ENCODE results near the gene TBC1D4. TPM values are rescaled to one million over a fixed set of nuclear protein-coding genes. Genes with fewer than 3 reads are reported as not detected.

Gene TBC1D4
- total RNA-seq, 2 experiments from 2014 or later, result 37.4 to 42.0 TPM

DNA sequence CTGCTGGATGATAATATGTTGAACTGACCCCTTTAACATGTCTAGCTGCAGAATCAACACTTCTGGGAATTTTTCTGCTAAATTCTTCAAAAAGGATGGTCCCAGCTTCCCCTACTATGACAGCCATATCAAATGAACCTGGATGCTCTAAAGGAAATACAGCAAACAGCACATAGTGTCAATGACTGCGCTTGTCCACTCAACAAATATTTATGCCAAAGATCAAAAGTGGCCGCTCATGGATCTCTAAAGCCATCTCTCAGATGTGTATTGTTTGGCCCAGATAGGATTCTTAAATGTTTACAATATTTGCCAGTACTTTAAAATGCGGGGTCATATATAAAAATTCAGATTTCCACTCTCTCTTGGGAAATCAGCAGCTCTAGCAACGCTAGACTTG lies 3.3 kb downstream of the TBC1D4 start:
- Histone ChIP-seq H3K27me3 (ENCODE audit: control insufficient read depth in 1 of 2, insufficient read depth in 2 of 2, low read length in 2 of 2) (peaks cover 29 to 50% of the 10 kb centered on the region in 2 experiments), H3K4me1 (ENCODE audit: insufficient read depth, low read length) (peaks cover 12% of the 10 kb centered on the region), H3K4me3 (ENCODE audit: low read length) (no peak overlapping the region), H3K9me3 (ENCODE audit: control insufficient read depth in 1 of 2, insufficient read depth in 1 of 2, low read length in 2 of 2) (peaks cover 0 to 10% of the 10 kb centered on the region in 2 experiments), H3K36me3 (ENCODE audit: insufficient read depth, low read length) (no peaks in the 10 kb centered on the region), H3K27ac (ENCODE audit: low read depth in 1 of 2, low read length in 2 of 2) (no peak overlapping the region)
- H3K36me3 Mint-ChIP-seq (ENCODE audit: low read depth), result peaks cover 4% of the 10 kb centered on the region
- DNase-seq (no peak), ATAC-seq (ENCODE audit: poor library complexity) (no peak)
- TF ChIP-seq, protein P1, sequence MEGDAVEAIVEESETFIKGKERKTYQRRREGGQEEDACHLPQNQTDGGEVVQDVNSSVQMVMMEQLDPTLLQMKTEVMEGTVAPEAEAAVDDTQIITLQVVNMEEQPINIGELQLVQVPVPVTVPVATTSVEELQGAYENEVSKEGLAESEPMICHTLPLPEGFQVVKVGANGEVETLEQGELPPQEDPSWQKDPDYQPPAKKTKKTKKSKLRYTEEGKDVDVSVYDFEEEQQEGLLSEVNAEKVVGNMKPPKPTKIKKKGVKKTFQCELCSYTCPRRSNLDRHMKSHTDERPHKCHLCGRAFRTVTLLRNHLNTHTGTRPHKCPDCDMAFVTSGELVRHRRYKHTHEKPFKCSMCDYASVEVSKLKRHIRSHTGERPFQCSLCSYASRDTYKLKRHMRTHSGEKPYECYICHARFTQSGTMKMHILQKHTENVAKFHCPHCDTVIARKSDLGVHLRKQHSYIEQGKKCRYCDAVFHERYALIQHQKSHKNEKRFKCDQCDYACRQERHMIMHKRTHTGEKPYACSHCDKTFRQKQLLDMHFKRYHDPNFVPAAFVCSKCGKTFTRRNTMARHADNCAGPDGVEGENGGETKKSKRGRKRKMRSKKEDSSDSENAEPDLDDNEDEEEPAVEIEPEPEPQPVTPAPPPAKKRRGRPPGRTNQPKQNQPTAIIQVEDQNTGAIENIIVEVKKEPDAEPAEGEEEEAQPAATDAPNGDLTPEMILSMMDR (IDR thresholded peaks at IDR 0.05), result no peak
- peaks cover 12% of the 10 kb centered on the region for H3K4me1 Mint-ChIP-seq (ENCODE audit: low read depth)
- no peaks in the 10 kb centered on the region for H3K9me3 Mint-ChIP-seq
- H3K27ac Mint-ChIP-seq, result no peak overlapping the region
- peaks cover 66% of the 10 kb centered on the region for H3K27me3 Mint-ChIP-seq
- ChIA-PET CTCF (no interaction called here), POLR2A (no interaction called here)
- intact Hi-C loops (cut with DNase I, micrococcal nuclease), result loop anchor here in 1 of 2 experiments (5.0 kb wide), 1 partner anchor 106 kb away; no protein-coding TSS in a partner anchor
- peak overlapping the region; percentile 17 for H3K4me3 Mint-ChIP-seq

DNA sequence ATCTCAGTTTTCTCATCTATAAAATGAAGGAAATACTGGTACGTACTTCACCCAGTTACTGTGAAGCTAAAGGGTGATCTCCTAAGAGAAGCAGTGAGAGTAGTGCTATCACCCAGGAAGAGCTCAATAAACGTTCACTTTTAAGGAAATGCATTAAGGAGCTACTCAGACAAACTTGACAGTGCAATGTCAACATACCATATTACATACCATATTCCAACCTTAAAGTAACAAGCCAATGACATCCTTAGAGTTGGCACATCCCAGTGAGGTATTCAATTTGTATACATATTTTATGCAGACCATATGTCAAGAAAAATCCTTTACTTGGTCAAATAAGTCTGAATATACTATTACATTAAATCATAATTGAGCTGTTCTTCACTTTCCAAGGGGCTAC lies 7.0 kb downstream of the TBC1D4 start:
- no peak for ATAC-seq (ENCODE audit: poor library complexity)
- H3K27me3 Mint-ChIP-seq, result peaks cover 40% of the 10 kb centered on the region
- Histone ChIP-seq H3K36me3 (ENCODE audit: insufficient read depth, low read length) (no peaks in the 10 kb centered on the region), H3K4me1 (ENCODE audit: insufficient read depth, low read length) (no peaks in the 10 kb centered on the region), H3K27me3 (ENCODE audit: control insufficient read depth in 1 of 2, insufficient read depth in 2 of 2, low read length in 2 of 2) (peaks cover 15 to 27% of the 10 kb centered on the region in 2 experiments), H3K9me3 (ENCODE audit: control insufficient read depth in 1 of 2, insufficient read depth in 1 of 2, low read length in 2 of 2) (no peaks in the 10 kb centered on the region), H3K27ac (ENCODE audit: low read depth in 1 of 2, low read length in 2 of 2) (no peak overlapping the region), H3K4me3 (ENCODE audit: low read length) (no peak overlapping the region)
- no peak for DNase-seq
- H3K9me3 Mint-ChIP-seq, result no peaks in the 10 kb centered on the region
- ChIA-PET CTCF (no interaction called here), POLR2A (no interaction called here)
- H3K4me1 Mint-ChIP-seq (ENCODE audit: low read depth), result no peaks in the 10 kb centered on the region
- H3K36me3 Mint-ChIP-seq (ENCODE audit: low read depth), result no peaks in the 10 kb centered on the region
- no peak overlapping the region for H3K4me3 Mint-ChIP-seq
- H3K27ac Mint-ChIP-seq, result no peak overlapping the region
- intact Hi-C loops (cut with DNase I, micrococcal nuclease), result loop anchor here in 1 of 2 experiments (5.0 kb wide), 1 partner anchor 103 kb away; no protein-coding TSS in a partner anchor
- TF ChIP-seq, protein P1 (IDR thresholded peaks at IDR 0.05), result no peak

DNA sequence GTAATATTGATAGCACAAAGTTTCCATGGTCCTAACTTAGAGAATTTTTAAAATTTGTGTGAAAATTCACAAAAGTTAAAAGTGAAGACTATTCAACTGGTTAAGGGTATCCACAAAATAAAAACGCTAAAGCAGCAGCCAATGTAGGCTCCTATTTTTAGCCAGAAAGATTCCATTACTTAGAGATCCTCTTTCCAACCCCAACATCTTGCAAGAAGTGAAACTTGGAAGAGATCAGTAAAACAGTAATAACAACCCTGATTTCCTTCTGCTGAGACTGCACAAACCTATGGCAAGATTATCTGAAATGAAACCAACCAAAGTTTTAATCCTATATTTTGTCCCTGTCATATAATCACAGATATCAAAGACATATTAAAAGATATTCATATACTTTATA lies 8.5 kb downstream of the TBC1D4 start:
- peaks cover 32% of the 10 kb centered on the region for H3K27me3 Mint-ChIP-seq
- ChIA-PET POLR2A (interaction anchor here (0.5 kb wide), 1 partner anchor 117 kb away, joined by 3 read pairs; no protein-coding TSS in a partner anchor), CTCF (no interaction called here)
- TF ChIP-seq, protein P1 (IDR thresholded peaks at IDR 0.05), result no peak
- no peak overlapping the region for H3K4me3 Mint-ChIP-seq
- Histone ChIP-seq H3K36me3 (ENCODE audit: insufficient read depth, low read length) (no peaks in the 10 kb centered on the region), H3K4me3 (ENCODE audit: low read length) (no peak overlapping the region), H3K27ac (ENCODE audit: low read depth in 1 of 2, low read length in 2 of 2) (no peak overlapping the region), H3K9me3 (ENCODE audit: control insufficient read depth in 1 of 2, insufficient read depth in 1 of 2, low read length in 2 of 2) (no peaks in the 10 kb centered on the region), H3K27me3 (ENCODE audit: control insufficient read depth in 1 of 2, insufficient read depth in 2 of 2, low read length in 2 of 2) (peaks cover 2 to 12% of the 10 kb centered on the region in 2 experiments), H3K4me1 (ENCODE audit: insufficient read depth, low read length) (no peaks in the 10 kb centered on the region)
- no peaks in the 10 kb centered on the region for H3K36me3 Mint-ChIP-seq (ENCODE audit: low read depth)
- no peaks in the 10 kb centered on the region for H3K4me1 Mint-ChIP-seq (ENCODE audit: low read depth)
- intact Hi-C loops (cut with DNase I, micrococcal nuclease), result no loop called here
- DNase-seq, result no peak
- H3K27ac Mint-ChIP-seq, result no peak overlapping the region
- no peak for ATAC-seq (ENCODE audit: poor library complexity)
- no peaks in the 10 kb centered on the region for H3K9me3 Mint-ChIP-seq

All from CD4-positive, alpha-beta T cell (primary cell).